ENCODE measurements around the gene SIM1.
A peak's percentile ranks its signal among the peaks of the same experiment; 100 is the strongest.

Gene SIM1

GRCh38 chr6:100464903-100465700 is at the start of gene SIM1:
SIM1 (minus strand) TSS chr6:100464921; CDS start chr6:100463468, 1,453 bp downstream.
- DNase-seq (ENCODE audit: low read depth): peak; percentile 26

GRCh38 chr6:100512203-100512862 is 47.6 kb upstream of the SIM1 start:
- DNase-seq (ENCODE audit: low read depth): peak; percentile 3

- no peak for DNase-seq (ENCODE audit: low read depth)
Observed at GRCh38 chr6:100509101-100509500, 44.4 kb upstream of the SIM1 start.

GRCh38 chr6:100506651-100507050 is 41.9 kb upstream of the SIM1 start:
- DNase-seq (ENCODE audit: low read depth): no peak

- peak; percentile 25 for DNase-seq (ENCODE audit: low read depth)
Observed at GRCh38 chr6:100504786-100505737, 40.3 kb upstream of the SIM1 start.

GRCh38 chr6:100503043-100503705 is 38.5 kb upstream of the SIM1 start:
- DNase-seq (ENCODE audit: low read depth): no peak

GRCh38 chr6:100493206-100493888 is 28.6 kb upstream of the SIM1 start:
- DNase-seq (ENCODE audit: low read depth): no peak

GRCh38 chr6:100491952-100492670 is 27.4 kb upstream of the SIM1 start:
- DNase-seq (ENCODE audit: low read depth): no peak

GRCh38 chr6:100490065-100490464 is 25.3 kb upstream of the SIM1 start:
- DNase-seq (ENCODE audit: low read depth): no peak

GRCh38 chr6:100488244-100488643 is 23.5 kb upstream of the SIM1 start:
- DNase-seq (ENCODE audit: low read depth): no peak

- DNase-seq (ENCODE audit: low read depth): no peak
Observed at GRCh38 chr6:100487638-100488037, 22.9 kb upstream of the SIM1 start.

GRCh38 chr6:100485268-100485667 is 20.5 kb upstream of the SIM1 start:
- DNase-seq (ENCODE audit: low read depth): no peak

- no peak for DNase-seq (ENCODE audit: low read depth)
Observed at GRCh38 chr6:100484474-100484873, 19.8 kb upstream of the SIM1 start.

- no peak for DNase-seq (ENCODE audit: low read depth)
Observed at GRCh38 chr6:100482698-100483097, 18.0 kb upstream of the SIM1 start.

GRCh38 chr6:100479179-100480035 is 14.7 kb upstream of the SIM1 start:
- DNase-seq (ENCODE audit: low read depth): peak; percentile 42

- DNase-seq (ENCODE audit: low read depth): no peak
Observed at GRCh38 chr6:100475554-100476320, 11.0 kb upstream of the SIM1 start.

GRCh38 chr6:100473182-100473581 is 8.5 kb upstream of the SIM1 start:
- no peak for DNase-seq (ENCODE audit: low read depth)

- no peak for DNase-seq (ENCODE audit: low read depth)
Observed at GRCh38 chr6:100472674-100473073, 8.0 kb upstream of the SIM1 start.
